ENCODE data around the gene FOXP1. TPM values are rescaled to one million over a fixed set of nuclear protein-coding genes. Genes with fewer than 3 reads are reported as not detected.

Gene FOXP1
- total and polyA plus RNA-seq, 2 of the 13 experiments (the other 11 are each of a cell fraction or from before 2014, with no cell fraction given): 40.4 to 59.0 TPM

- no peaks in the 10 kb centered on the region for H3K27me3 ChIP-seq (ENCODE audit: control insufficient read depth in 1 of 2, insufficient read depth in 2 of 2, low read length in 2 of 2)
- H3K36me3 ChIP-seq (replicated peaks in 1 of 2; ENCODE audit: control insufficient read depth in 1 of 2, insufficient read depth in 2 of 2, low read length in 2 of 2): peaks cover 26 to 56% of the 10 kb centered on the region in 2 experiments
- FAIRE-seq (no peak), DNase-seq (ENCODE audit: low spot score) (no peak), ATAC-seq (no peak)
- TF ChIP-seq ZNF577 (CRISPR knock-in tag; IDR thresholded peaks at IDR 0.05; ENCODE audit: borderline replicate concordance, low read depth): no peak
- TF ChIP-seq RBM22 (optimal IDR thresholded peaks at IDR 0.05; ENCODE audit: low read length): peak; percentile 56
- TF ChIP-seq KDM6A (CRISPR knock-in tag; IDR thresholded peaks at IDR 0.05; ENCODE audit: low read depth): no peak
- TF ChIP-seq ZZZ3 (CRISPR knock-in tag; IDR thresholded peaks at IDR 0.05; ENCODE audit: borderline replicate concordance): no peak
- ChIA-PET POLR2A (no interaction called here), CTCF (ENCODE audit: low intra/inter-chr PET ratio, low total read pairs) (no interaction called here)
- H3K4me1 ChIP-seq (ENCODE audit: insufficient read depth, low read length): peaks cover 11% of the 10 kb centered on the region; the same call in 1 of the 2 replicates
- no peak overlapping the region for H3K9ac ChIP-seq (ENCODE audit: insufficient read depth, low read depth, low read length)
- no peaks in the 10 kb centered on the region for H3K9me3 ChIP-seq (ENCODE audit: low read length)
- in situ Hi-C loops (cut with HindIII; ENCODE audit: extremely low pct_ligation_motif_present, low pct_unique_long_range_greater_than_20kb) (no loop called here), intact Hi-C loops (cut with micrococcal nuclease; ENCODE audit: unreplicated experiment) (no loop called here)
- no peak overlapping the region for H3K4me2 ChIP-seq (ENCODE audit: low read depth, low read length)
- no TSS peak for BruUV-seq (replicated peaks)
- 99% methylated on average over 7 of the region's 7 CpGs for WGBS (ENCODE audit: low lambda C conversion rate)
- H4K20me1 ChIP-seq (ENCODE audit: insufficient read depth, low read length): no peaks in the 10 kb centered on the region
- no peaks in the 10 kb centered on the region for H3K79me2 ChIP-seq (ENCODE audit: insufficient read depth, low read length)
- no peak overlapping the region for H3K27ac ChIP-seq (ENCODE audit: extremely low read length, insufficient read depth, low read length)
- no peak overlapping the region for H2AFZ ChIP-seq (ENCODE audit: low read length)
- H3K4me3 ChIP-seq (replicated peaks in 1 of 3; ENCODE audit: insufficient read depth in 1 of 3, low read depth in 2 of 3, low read length in 3 of 3): no peak overlapping the region
Observed at GRCh38 chr3:70979983-70980645, 603.4 kb downstream of the FOXP1 start.

GRCh38 chr3:70977712-70978111, 605.8 kb downstream of the FOXP1 start:
- Histone ChIP-seq H3K4me3 (replicated peaks in 1 of 3; ENCODE audit: insufficient read depth in 1 of 3, low read depth in 2 of 3, low read length in 3 of 3) (no peak overlapping the region), H3K9me3 (ENCODE audit: low read length) (no peaks in the 10 kb centered on the region), H3K4me1 (ENCODE audit: insufficient read depth, low read length) (peaks cover 11% of the 10 kb centered on the region; the same call in 1 of the 2 replicates), H3K9ac (ENCODE audit: insufficient read depth, low read depth, low read length) (no peak overlapping the region), H2AFZ (ENCODE audit: low read length) (no peak overlapping the region), H3K79me2 (ENCODE audit: insufficient read depth, low read length) (no peaks in the 10 kb centered on the region), H3K4me2 (ENCODE audit: low read depth, low read length) (no peak overlapping the region), H3K36me3 (replicated peaks in 1 of 2; ENCODE audit: control insufficient read depth in 1 of 2, insufficient read depth in 2 of 2, low read length in 2 of 2) (peaks cover 21 to 54% of the 10 kb centered on the region in 2 experiments), H3K27ac (ENCODE audit: extremely low read length, insufficient read depth, low read length) (no peak overlapping the region), H3K27me3 (ENCODE audit: control insufficient read depth in 1 of 2, insufficient read depth in 2 of 2, low read length in 2 of 2) (no peaks in the 10 kb centered on the region), H4K20me1 (ENCODE audit: insufficient read depth, low read length) (no peaks in the 10 kb centered on the region)
- ChIA-PET CTCF (ENCODE audit: low intra/inter-chr PET ratio, low total read pairs) (no interaction called here), POLR2A (no interaction called here)
- DNase-seq (ENCODE audit: low spot score) (no peak), ATAC-seq (no peak), FAIRE-seq (no peak)
- 97% methylated on average over 13 of the region's 13 CpGs for WGBS (ENCODE audit: low lambda C conversion rate)
- intact Hi-C loops (cut with micrococcal nuclease; ENCODE audit: unreplicated experiment): no loop called here
- in situ Hi-C loops (cut with HindIII; ENCODE audit: extremely low pct_ligation_motif_present, low pct_unique_long_range_greater_than_20kb): no loop called here
- BruUV-seq (replicated peaks): no TSS peak
- TF ChIP-seq ATF2 (CRISPR knock-in tag; IDR thresholded peaks at IDR 0.05) (no peak), TMF1 (CRISPR knock-in tag; IDR thresholded peaks at IDR 0.05; ENCODE audit: low read depth) (no peak), ZNF503 (CRISPR knock-in tag; IDR thresholded peaks at IDR 0.05) (no peak), HMG20A (CRISPR knock-in tag; IDR thresholded peaks at IDR 0.05; ENCODE audit: borderline replicate concordance) (no peak), HOXA7 (CRISPR knock-in tag; IDR thresholded peaks at IDR 0.05) (no peak), ZNF414 (CRISPR knock-in tag; IDR thresholded peaks at IDR 0.05) (no peak), MTF2 (CRISPR knock-in tag; IDR thresholded peaks at IDR 0.05; ENCODE audit: borderline replicate concordance) (no peak), ZNF800 (CRISPR knock-in tag; IDR thresholded peaks at IDR 0.05) (no peak)
